NCI-H226 (cell line): Measurements from ENCODE around the gene CBLB.

Experiments
- DNase-seq: peaks from one replicate; pipeline ENCODE4 v3.0.0-alpha.2; 2015

Gene CBLB

GRCh38 chr3:105845488-105845887, 23.3 kb downstream of the CBLB start:
- DNase-seq = no peak

GRCh38 chr3:105844704-105845103, 24.1 kb downstream of the CBLB start:
- no peak for DNase-seq

GRCh38 chr3:105843994-105844393, 24.8 kb downstream of the CBLB start:
- no peak for DNase-seq

GRCh38 chr3:105842943-105843342, 25.9 kb downstream of the CBLB start:
- no peak for DNase-seq

GRCh38 chr3:105842449-105842848, 26.4 kb downstream of the CBLB start:
- no peak for DNase-seq

GRCh38 chr3:105837947-105838346, 30.9 kb downstream of the CBLB start:
- DNase-seq = no peak

GRCh38 chr3:105837143-105837740, 31.6 kb downstream of the CBLB start:
- DNase-seq = no peak

GRCh38 chr3:105836533-105836932, 32.3 kb downstream of the CBLB start:
- DNase-seq = no peak

GRCh38 chr3:105835606-105836005, 33.2 kb downstream of the CBLB start:
- no peak for DNase-seq

- no peak for DNase-seq
These were observed 34.0 kb downstream of the CBLB start for GRCh38 chr3:105834768-105835167.

GRCh38 chr3:105832644-105833043, 36.2 kb downstream of the CBLB start:
- no peak for DNase-seq

GRCh38 chr3:105830836-105831235, 38.0 kb downstream of the CBLB start:
- no peak for DNase-seq

GRCh38 chr3:105829871-105830622, 38.8 kb downstream of the CBLB start:
- peak; percentile 44 for DNase-seq

- DNase-seq = peak; percentile 20
These were observed 39.6 kb downstream of the CBLB start for GRCh38 chr3:105829229-105829628.

GRCh38 chr3:105828703-105829102, 40.1 kb downstream of the CBLB start:
- no peak for DNase-seq

GRCh38 chr3:105827959-105828358, 40.9 kb downstream of the CBLB start:
- peak; percentile 89 for DNase-seq

- no peak for DNase-seq
These were observed 41.8 kb downstream of the CBLB start for GRCh38 chr3:105826778-105827634.

GRCh38 chr3:105824129-105824528, 44.7 kb downstream of the CBLB start:
- DNase-seq = no peak

- DNase-seq = peak; percentile 91
These were observed 45.5 kb downstream of the CBLB start for GRCh38 chr3:105823149-105823867.

GRCh38 chr3:105822171-105823123, 46.4 kb downstream of the CBLB start:
- no peak for DNase-seq

GRCh38 chr3:105821433-105821832, 47.4 kb downstream of the CBLB start:
- DNase-seq = no peak

GRCh38 chr3:105816833-105817232, 52.0 kb downstream of the CBLB start:
- no peak for DNase-seq
